Fibroblast of the aortic adventitia (primary cell): ENCODE measurements around the gene FBXO31. TPM values are rescaled to one million over a fixed set of nuclear protein-coding genes. Genes with fewer than 3 reads are reported as not detected.

Source experiments
- DNase-seq: peaks from one replicate; pipeline ENCODE4 v3.0.0-alpha.2; 2010; ENCODE audit warnings: low read depth
- H3K4me3 ChIP-seq: 2 replicates; pipeline ENCODE4 v1.5.1; 2011; ENCODE audit warnings: low read depth, mild to moderate bottlenecking, control low read depth, low read length, moderate library complexity
- CTCF ChIP-seq: IDR thresholded peaks from 2 replicates; pipeline ENCODE4 v1.5.1; 2011; ENCODE audit warnings: mild to moderate bottlenecking, low read length, control low read depth, inconsistent platforms; ENCODE audit not compliant: insufficient read depth
- total RNA-seq: library from RNA; depleted of rRNA; stranded (reverse); fragments of >200 nt; gene quantifications from 2 replicates; pipeline ENCODE4 v1.2.3, GENCODE V29; 2012; ENCODE audit warnings: low replicate concordance

FBXO31 gene
- total RNA-seq, 1 donor: 30.4 TPM

- TF ChIP-seq CTCF: no peak
- DNase-seq: no peak
Measured at GRCh38 chr16:87306516-87306915, 77.1 kb downstream of the FBXO31 start.

DNA sequence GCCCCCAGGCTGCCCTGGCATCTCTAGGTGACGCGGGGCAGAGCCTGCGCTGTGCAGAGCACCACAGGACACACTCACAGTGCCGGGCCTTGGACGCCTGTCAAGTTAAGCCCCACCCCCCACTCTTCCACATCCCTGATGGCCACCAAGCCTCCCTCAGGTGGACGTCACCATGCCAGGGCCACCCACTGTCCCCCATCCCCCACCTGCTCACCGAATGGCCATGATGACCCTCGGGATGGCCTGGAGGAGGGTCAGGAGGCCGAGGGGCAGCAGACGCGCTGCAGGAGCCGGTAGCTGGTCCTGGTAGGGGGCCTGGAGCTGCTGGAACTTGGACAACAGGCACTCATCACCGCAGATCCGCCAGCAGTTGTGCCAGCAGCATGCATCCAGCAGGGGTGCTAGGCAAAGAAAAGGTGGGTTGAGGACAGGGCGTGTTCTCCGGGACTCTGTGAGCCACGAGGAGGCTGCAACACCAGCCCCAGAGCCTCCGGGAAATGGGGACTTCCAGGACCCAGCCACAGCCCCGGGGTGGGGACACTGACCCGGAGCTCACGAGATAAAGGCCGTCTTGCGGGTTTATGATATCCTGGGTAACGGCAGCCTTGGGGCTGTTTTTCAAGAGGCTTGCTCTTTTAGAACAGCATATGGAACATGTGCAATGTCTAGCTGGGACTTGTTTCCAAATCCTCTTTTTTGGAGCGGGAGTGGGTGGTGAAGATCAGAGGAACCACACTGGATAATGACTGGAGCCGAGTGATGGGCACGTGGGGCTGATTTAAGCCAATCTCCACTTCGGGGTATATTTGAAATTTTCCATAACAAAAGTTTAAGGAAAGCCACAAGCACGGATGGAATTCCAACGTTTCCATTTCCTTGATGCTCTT is 77.8 kb downstream of the FBXO31 start:
- DNase-seq: no peak
- no peak overlapping the region for H3K4me3 ChIP-seq
- no peak for TF ChIP-seq CTCF

More at GRCh38 chr16:87306516-87306915, 77.1 kb downstream of the FBXO31 start:
- no peak overlapping the region for H3K4me3 ChIP-seq

DNA sequence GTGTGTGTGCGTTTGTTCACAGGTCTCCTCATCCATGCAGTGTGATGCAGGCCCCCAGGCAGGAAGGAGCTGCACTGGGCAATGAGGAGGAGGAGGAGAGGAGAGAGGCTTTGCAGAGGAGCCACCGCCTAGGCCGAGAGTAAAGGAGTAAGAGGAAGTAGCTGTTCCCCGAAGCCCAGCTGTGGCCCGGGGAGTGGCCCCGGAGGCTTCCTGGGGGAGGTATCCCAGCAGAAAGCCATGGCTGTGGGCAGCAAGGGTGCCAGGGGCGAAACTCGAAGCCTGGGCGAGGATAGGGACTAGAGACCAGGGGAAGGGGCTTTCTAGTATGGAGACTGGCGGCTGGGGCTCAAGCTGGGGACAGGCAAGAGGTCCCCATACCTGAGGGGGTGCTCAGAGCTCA is 78.6 kb downstream of the FBXO31 start:
- DNase-seq: no peak
- H3K4me3 ChIP-seq: no peak overlapping the region
- TF ChIP-seq CTCF: no peak

- no peak for TF ChIP-seq CTCF
- no peak for DNase-seq
- H3K4me3 ChIP-seq: no peak overlapping the region
Measured at GRCh38 chr16:87303962-87304521, 79.5 kb downstream of the FBXO31 start.

- DNase-seq: no peak
- TF ChIP-seq CTCF: no peak
Measured at GRCh38 chr16:87303431-87303930, 80.1 kb downstream of the FBXO31 start.

DNA sequence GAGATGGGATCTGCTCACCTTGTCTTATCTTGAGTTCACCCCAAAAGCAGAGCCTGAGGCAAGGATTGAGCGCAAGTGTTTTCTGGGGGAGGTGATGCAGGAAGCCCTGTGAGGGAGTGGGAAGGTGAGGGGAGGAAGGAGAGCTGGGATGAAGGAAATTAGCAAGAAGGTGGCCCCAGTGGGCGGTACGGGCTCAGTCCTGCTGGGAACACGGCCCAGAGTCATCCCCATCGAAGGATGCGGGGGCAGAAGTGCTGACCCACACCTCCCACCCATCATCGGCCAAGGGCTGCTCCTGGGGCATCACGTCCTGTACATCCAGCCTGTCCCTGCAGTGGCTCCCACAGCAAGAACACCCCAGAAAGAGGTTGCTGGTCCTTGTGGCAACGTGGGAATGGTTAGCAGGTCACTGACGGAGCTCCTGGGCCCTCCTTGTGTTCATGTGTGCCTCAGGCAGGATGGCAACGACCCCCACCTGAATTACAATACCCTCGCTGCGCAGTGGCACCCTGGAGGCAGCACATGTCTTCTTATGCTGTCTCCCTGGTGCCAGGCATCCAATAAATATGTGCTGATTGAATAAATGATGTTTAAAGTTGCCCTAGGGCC is 84.6 kb downstream of the FBXO31 start:
- no peak for DNase-seq
- H3K4me3 ChIP-seq: no peak overlapping the region
- no peak for TF ChIP-seq CTCF

More at GRCh38 chr16:87303431-87303930, 80.1 kb downstream of the FBXO31 start:
- H3K4me3 ChIP-seq: no peak overlapping the region
